HG03520 (cell line): Measurements from ENCODE around the gene FBXW5.

Experiments
- ATAC-seq: cut with Tn5 transposase; IDR thresholded peaks from one replicate; pipeline ENCODE4 v1.9.1; 2021; ENCODE audit warnings: mild to moderate bottlenecking, moderate library complexity; ENCODE audit not compliant: unreplicated experiment

Gene FBXW5

GRCh38 chr9:136936645-136937170 lies 7.8 kb downstream of the FBXW5 start:
- no peak for ATAC-seq

DNA sequence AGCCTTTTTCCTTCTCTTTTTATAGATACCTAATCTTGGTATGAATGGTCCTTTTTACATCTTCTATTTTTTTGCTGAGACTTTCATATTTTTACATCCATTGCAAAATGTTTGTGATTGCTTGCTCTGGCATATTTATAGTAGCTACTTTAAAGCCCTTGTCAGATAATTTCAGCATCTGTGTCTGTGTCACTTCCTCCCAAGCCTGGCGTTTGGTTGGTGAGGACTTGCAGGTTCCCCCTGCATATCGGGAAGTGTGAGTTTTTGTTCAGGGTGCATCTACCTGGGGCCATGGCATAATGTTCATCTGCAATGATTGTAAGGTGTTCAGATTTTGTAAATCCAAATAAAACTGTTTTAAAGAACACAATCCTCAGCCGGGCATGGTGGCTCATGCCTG lies 8.9 kb downstream of the FBXW5 start:
- ATAC-seq: no peak

- ATAC-seq: no peak
Observed at GRCh38 chr9:136934277-136934676, 10.3 kb downstream of the FBXW5 start.

DNA sequence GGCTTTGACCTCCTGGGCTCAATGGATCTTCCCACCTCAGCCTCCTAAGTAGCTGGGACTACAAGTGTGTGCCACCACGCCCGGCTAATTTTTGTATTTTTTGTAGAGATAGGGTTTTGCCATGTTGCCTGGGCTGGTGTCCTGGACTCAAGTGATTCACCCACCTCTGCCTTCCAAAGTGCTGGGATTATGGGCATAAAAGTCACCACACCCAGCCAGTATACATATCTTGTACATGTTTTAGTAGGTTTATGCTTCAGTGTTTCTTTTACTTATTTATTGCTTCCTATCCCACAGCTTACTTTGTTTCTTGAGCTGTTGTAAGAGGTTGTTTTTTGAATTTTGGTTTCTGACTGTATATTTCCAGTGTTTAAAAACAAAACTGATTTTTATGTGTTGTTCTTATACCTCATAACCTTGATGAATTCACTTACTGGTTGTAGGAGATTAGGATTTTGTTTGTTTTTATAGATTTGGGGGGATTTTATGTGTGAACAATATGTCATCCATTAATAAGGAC lies 12.9 kb downstream of the FBXW5 start:
- ATAC-seq: no peak

DNA sequence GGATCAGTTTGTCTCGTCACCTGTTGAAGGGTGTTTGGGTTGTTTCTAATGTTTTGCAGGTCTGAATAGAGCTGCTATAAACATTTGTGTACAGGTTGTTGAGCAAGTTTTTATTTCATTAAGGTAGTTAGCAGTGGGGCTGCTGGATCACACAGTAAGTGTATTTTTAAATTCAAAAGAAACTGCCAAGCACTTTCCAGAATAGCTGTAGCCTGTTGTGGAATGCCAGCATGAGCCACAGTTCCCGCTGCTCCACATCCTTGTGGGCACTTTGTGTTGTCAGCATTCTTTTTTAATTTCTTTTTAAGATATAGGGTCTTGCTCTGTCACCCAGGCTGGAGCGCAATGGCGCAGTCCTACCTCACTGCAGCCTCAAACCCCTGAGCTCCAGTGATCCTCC lies 14.5 kb downstream of the FBXW5 start:
- no peak for ATAC-seq

DNA sequence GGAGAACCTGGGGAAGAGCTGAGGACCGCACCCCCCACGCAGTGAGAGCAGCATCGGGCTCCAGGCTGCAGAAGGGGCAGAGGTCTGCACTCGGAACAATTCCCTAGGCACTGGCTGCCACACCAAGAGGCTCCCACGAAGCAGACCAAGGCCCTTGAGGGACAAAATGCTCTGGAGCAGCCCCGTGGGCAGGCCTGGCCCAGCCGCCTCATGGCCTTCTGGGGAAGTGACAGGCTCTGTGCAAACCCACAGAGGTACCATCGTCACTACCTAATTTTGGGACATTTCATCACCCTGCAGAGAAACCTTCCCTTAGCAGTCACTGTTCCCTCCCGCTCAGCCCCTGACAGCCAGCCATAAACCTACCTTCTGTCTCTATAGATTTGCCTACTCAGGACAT lies 15.9 kb downstream of the FBXW5 start:
- ATAC-seq: no peak

- no peak for ATAC-seq
Observed at GRCh38 chr9:136927343-136928271, 16.9 kb downstream of the FBXW5 start.

GRCh38 chr9:136926749-136927148 lies 17.8 kb downstream of the FBXW5 start:
- no peak for ATAC-seq

- ATAC-seq: no peak
Observed at GRCh38 chr9:136926154-136926704, 18.3 kb downstream of the FBXW5 start.

DNA sequence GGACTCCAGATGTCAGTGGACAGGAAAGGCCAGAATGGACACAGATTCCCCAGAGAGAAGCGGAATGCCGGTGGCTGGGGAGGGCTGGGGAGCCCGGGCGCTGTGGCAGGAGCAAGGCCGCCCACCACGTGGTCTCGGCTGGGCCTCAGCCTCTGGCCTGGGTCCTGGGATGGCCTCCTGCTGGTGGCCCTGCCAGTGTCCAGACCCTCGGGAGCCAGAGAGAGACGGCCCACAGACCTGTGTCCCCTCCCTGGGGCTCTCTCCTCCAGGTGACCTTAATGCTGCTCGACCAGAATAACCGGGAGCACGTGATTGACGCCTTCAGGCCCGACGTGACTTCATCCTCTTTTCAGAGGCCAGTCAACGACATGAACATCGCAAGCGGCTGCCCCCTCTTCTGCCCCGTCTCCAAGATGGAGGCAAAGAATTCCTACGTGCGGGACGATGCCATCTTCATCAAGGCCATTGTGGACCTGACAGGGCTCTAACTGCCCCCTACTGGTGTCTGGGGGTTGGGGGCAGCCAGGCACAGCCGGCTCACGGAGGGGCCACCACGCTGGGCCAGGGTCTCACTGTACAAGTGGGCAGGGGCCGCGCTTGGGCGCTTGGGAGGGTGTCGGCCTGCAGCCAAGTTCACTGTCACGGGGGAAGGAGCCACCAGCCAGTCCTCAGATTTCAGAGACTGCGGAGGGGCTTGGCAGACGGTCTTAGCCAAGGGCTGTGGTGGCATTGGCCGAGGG lies 19.0 kb downstream of the FBXW5 start:
- no peak for ATAC-seq

DNA sequence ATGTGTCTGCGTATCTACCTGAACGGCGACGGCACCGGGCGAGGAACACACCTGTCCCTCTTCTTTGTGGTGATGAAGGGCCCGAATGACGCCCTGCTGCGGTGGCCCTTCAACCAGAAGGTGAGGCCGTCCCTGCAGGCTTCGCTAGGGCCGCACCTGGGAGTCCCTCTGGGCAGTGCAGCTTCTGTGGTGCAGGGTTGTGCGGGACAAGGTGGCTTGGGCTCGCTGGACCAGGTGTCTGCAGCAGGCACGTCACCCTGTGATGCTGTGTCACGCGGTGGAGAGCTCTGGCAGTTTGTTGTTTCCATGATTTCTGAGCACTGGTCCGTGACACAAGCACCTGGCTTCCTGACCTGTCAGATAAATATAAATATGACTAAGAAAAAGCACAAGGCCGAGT lies 20.7 kb downstream of the FBXW5 start:
- ATAC-seq: no peak

DNA sequence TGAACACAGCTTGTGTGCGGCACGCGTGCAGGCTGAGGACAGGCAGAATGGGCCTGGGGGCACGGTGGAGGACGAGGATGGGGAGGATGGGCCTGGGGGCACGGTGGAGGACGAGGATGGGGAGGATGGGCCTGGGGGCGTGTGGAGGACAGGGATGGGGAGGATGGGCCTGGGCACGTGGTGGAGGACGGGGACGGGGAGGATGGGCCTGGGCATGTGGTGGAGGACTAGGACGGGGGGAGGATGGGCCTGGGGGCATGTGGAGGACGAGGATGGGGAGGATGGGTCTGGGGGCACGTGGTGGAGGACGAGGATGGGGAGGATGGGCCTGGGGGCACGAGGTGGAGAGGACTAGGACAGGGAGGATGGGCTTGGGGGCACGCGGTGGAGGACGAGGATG lies 22.0 kb downstream of the FBXW5 start:
- ATAC-seq: no peak

DNA sequence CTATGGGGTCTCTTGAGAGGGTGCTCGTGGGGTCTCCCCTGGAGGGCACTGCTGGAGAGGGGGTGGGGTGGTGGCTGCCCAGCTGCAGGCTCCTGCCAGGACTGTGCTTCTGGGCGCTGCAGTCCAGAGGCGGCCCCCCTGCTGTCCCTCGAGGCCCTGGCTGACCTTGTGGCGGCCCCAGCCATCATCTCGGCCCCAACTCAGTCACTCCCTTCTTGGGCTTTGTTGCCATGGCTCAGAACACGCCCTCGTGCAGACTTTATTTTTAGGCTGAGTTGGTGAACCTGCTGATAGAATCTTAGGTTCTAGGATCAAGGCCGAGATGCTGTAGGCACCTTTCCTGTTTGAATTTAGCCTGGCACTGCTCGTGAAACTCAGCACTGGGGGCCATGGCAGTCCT lies 22.8 kb downstream of the FBXW5 start:
- ATAC-seq: no peak

DNA sequence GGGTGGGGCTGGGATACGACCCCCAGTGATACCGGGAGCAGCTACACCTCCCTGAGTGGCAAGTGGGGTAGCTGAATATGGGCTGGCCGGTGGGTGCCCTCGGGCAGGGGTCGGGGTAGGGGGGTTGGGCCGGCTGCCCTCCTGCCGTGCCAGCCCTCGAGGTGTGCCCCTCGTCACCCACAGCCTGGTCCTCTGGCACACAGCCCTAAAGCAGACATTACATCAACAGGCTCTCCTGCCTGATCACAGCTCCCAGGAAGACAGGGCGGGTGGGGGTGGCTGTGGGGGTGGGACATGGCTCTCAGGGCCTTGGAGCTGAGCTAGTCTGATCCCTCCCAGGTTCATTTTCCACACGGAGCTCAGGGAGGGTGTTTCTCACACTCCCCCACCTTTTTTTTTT lies 23.2 kb downstream of the FBXW5 start:
- ATAC-seq: no peak

DNA sequence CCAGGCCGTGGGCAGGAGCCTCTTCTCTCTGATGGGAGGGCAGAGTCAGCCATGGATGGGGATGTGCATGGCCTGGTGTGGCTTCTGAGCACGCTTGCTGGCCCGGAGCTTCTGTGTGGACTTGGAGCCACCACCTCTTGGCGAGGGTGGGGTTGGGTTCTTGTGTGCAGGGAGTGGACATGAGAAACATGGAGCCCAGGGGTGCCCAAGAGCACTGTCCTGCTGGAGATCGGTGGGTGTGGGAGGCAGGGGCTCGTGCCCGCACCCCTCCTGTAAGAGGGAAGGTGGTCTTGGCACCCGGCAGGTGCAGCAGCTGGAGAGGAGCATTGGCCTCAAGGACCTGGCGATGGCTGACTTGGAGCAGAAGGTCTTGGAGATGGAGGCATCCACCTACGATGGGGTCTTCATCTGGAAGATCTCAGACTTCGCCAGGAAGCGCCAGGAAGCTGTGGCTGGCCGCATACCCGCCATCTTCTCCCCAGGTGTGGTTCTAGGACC lies 23.8 kb downstream of the FBXW5 start:
- no peak for ATAC-seq

- no peak for ATAC-seq
Observed at GRCh38 chr9:136920069-136920468, 24.5 kb downstream of the FBXW5 start.

DNA sequence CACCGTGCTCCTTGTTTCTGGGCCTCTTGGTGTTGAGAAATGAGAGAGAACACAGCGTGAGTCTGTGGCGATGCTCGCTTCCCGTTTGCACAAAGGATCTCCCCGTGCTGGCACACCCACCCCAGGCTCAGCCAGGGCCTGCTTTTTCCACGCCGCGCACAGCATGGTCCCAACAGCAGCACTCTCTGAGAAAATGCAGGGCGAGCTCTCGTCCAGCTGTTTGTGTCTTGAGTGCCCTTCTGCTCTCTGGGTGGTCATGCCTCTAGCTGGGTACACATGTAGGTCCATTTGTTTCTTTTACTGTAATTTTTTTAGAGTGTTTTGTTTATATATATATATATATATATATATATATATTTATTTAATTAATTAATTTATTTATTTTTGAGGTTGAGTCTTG lies 26.6 kb downstream of the FBXW5 start:
- ATAC-seq: no peak

GRCh38 chr9:136916330-136917184 lies 28.0 kb downstream of the FBXW5 start:
- no peak for ATAC-seq

DNA sequence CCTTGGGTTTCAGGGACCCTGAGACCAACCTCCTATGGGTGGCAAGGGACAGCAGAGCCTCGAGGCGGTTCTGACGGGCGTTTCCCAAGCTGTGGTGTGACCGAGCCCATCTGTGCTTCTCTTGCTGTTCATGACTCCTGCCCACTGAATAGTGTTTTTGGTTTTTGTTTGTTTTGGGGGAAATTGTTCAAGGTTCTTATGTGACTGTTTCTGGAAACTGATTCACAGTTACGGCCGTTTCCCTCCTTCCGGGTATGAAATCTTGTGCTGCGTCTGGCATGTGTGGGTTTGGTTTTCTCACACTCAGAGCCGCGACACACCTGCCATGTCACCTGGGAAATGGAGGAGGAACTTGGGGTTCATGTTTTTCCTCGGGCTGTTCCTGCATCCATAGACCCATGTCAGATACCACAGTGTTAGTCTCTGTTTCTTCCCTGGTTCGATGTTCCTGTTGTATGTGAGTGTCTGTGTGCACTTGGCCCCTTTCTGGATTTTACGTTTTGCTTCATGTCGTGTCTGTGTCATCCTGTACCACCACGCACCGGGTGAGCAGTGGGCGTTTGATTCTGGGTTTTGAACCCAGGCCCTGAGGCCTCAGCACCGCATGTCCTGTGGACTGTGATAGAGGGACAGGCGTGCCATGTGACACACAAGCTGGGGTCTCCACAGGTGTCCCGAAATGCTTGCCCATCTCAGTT lies 28.8 kb downstream of the FBXW5 start:
- ATAC-seq: no peak
